Activated CD4-positive, alpha-beta T cell treated with anti-CD3 and anti-CD28 coated beads for 4 hours (primary cell): ENCODE results near the gene IGFBP3.

Experiments
- DNase-seq, 2 donors: peaks; one replicate each; pipeline ENCODE4 v3.0.0-alpha.2; 2020

The IGFBP3 gene

GRCh38 chr7:45890902-45891461, 30.1 kb downstream of the IGFBP3 start:
- DNase-seq, result no peak

DNA sequence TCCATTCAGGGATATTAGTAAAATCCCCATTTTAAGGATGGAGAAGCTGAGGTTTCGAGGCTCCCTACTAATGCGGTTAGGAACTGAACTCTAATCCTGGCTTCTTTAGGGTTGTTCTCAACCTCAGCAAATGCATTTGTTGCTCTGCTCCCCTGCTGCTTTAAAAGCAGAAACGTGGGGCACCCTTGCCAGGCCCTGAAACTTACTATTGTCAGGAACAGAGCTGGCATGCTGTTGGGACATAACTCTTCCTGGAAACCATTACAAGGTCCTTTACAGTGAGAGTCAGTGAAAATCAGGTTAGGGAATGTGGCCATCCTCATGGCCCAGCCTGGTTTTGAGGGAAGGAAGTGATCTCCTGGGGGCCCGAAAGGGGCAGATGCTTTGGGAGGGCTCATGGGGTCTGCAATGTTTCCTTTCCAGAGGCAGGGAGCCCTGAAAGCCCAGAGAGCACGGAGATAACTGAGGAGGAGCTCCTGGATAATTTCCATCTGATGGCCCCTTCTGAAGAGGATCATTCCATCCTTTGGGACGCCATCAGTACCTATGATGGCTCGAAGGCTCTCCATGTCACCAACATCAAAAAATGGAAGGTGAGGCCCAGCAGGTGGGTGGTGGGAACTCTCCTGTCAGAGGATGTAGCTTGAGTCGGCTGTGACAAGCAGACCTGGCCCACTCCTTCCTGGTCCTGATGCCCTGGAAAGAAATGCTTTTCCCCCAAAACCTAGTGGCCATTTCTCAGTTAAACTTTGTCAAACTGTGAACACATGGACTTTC, 30.8 kb downstream of the IGFBP3 start:
- DNase-seq, result no peak

- no peak for DNase-seq
These were observed 31.6 kb downstream of the IGFBP3 start for GRCh38 chr7:45889367-45890067.

- no peak for DNase-seq
These were observed 32.1 kb downstream of the IGFBP3 start for GRCh38 chr7:45888993-45889366.

DNA sequence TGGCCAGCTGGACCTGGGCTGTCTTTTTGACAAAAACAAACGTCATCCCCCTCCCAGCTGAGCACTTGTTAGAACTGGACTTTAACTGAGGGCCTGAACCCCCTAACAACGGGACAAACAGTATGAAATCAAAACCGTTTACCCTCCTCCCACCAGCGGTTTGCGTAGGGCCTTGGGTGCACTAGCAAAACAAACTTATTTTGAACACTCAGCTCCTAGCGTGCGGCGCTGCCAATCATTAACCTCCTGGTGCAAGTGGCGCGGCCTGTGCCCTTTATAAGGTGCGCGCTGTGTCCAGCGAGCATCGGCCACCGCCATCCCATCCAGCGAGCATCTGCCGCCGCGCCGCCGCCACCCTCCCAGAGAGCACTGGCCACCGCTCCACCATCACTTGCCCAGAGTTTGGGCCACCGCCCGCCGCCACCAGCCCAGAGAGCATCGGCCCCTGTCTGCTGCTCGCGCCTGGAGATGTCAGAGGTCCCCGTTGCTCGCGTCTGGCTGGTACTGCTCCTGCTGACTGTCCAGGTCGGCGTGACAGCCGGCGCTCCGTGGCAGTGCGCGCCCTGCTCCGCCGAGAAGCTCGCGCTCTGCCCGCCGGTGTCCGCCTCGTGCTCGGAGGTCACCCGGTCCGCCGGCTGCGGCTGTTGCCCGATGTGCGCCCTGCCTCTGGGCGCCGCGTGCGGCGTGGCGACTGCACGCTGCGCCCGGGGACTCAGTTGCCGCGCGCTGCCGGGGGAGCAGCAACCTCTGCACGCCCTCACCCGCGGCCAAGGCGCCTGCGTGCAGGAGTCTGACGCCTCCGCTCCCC, 32.7 kb downstream of the IGFBP3 start, which contains the start of gene IGFBP1:
Gene IGFBP1, plus strand, starts transcription at position 304 of the 808 bp plus-strand sequence. Its CDS starts 165 bp downstream, at position 469.
- DNase-seq, result no peak

DNA sequence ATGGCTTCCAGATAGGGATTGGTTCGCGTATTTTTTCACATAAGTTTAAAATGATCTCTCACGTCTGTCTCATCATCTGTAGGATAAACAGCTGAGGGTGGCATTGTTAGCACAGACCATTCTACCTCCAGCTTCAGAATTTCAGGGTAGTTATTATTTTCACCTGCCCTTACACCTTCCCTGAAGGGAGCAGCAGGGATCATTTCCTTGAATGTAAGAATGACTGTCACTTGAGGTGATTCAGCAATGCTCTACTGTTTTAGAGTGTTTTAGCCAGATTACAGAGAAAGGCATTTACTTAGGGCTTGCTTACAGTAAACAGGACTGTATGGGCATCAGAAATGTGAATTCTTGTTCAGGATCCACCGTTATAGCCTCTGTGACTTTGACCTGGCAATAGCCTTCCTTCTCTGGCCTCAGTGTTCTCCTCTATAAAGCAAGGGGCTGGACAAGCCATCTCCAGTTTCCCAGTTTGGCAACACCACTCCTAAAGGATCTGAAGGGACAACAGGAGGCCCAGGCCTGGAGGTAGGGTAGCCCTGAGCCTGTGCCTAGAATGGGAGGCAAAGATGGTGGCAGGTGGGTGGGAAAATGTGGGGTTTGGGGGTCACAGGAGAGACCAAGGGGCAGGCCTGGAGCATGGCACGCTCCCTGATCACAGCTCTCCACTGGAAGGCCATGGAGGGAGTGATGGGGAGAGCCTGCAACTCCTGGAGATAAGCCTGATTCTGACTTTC, 34.0 kb downstream of the IGFBP3 start:
- no peak for DNase-seq

DNA sequence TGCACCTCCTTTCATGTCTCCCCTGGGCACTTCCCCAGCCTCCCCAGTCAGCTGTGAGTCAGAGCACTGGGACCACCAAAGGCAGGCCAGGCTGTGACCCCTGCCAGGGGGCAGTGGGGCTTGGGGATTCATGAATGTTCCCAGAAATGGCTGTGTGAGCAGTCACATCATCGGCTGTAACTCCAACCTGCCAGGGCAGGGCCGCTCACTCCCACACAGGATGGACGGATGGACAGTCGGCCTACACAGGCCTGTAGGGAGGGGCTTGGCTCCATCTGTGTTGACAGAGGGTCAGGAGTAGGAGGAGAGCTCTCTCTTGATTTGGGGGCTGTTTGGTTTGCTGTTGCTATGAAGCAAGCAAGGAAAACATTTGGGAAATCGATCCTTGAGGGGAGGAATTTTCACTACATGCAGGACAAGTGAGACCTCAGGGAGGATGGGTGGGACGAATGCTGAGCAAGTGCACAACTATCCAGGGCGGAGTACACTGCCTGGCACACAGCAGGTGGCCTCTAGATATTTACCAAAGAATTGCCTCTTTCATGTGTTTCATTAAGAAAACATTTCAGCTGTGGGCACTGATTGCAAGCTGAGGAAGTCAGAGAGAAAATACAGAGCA, 35.7 kb downstream of the IGFBP3 start:
- no peak for DNase-seq

DNA sequence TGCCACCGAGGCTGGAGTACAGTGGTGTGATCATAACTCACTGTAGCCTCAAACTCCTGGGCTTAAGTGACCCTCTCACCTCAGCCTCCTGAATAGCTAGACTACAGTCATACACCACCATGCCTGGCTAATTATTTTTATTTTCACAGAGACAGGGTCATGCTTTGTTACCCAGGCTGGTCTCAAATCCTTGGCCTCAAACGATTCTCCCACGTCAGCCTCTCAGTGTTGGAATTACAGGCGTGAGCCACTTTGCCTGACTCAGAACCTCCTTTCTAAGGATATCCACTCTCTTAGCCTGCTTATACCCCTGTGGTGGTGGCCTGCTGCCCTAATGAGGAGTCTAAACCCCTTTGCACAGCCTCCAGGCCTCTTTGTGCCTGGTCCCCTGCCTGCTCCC, 36.9 kb downstream of the IGFBP3 start:
- DNase-seq, result no peak

DNA sequence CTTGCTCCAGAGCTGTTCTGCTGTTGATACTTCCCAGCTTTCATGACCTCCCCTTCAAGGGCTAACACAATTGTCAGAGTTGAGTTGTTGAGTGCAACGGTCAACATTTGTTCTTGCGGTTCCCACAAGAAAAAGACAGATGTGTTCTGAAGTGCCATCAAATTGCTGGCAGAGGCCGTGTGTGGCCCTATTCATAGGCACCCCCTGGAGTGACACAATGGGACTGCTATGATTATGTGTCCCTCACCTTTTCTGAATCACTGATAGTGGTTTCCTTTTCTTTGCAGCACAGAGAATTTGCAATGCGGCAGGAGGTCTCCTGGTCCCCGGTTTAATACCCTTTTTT, 38.6 kb downstream of the IGFBP3 start:
- DNase-seq, result no peak

GRCh38 chr7:45881759-45882464, 39.2 kb downstream of the IGFBP3 start:
- no peak for DNase-seq

DNA sequence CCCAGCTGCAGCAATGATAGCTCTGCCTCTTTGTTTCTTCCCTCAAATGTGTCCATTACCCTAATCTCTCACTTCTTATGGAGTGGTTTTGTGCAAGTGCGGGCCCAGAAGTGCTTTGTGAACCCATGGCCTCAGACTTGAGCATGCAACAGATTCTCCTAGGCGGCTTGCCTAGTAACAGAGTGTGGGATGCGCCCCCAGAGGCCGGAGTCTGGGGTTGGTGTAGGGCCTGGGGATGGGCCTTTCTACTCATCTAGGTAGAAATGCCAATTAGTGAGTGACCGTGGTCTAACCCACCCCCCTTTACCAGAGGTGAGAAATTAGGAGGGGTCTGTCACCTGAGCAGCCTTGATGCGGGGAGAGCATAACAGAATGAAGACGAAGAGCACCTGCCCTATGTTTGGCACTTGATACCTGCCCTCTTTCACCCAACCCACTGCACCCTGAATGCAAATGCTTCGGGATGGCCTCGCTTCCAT, 39.8 kb downstream of the IGFBP3 start:
- DNase-seq, result no peak

DNA sequence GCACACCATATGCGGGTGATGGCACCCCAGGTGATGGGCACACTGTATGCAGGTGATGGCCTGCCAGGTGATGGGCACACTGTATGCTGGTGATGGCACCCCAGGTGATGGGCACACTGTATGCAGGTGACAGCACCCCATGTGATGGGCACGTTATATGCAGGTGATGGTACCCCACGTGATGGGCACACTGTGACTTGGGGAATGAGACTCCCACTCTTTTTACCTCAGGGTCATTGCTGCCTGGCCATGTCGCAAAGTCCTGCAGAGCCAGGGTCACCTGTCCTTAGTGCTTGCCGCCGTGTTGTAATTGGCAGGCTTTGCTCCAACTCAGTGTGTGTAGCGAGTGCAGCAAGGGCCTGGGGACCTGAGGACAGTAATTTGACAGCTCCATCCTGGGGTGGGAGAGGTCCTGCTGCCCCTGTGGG, 40.6 kb downstream of the IGFBP3 start:
- DNase-seq, result no peak

DNA sequence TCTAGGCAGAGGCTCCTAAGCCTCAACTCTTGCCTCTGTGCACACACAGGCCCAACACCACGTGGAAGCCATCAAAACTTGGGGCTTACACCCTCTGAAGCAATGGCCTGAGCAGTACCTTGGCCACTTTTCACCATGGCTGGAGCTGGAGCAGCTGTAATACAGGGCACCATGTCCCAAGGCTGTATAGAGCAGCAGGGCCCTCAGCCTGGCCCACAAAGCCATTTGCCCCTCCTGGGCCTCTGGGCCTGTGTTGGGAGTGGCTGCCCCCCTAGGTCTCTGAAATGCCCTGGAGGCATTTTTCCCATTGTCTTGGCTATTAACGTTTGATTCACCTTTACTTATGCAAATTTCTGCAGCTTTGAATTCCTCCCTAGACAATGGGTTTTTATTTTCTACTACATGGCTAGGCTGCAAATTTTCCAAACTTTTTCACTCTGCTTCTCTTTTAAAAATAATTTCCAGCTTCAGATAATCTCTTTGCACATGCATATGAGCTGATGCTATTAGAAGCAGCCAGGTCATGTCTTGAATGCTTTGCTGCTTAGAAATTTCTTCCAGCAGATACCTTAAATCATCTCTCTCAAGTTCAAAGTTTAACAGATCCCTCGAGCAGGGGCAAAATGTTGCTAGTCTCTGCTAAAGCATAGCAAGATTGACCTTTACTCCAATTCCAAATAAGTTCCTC, 42.5 kb downstream of the IGFBP3 start:
- DNase-seq, result no peak

- DNase-seq, result no peak
These were observed 44.6 kb downstream of the IGFBP3 start for GRCh38 chr7:45876519-45876918.

- DNase-seq, result no peak
These were observed 46.5 kb downstream of the IGFBP3 start for GRCh38 chr7:45874408-45875131.

GRCh38 chr7:45873355-45873754, 47.7 kb downstream of the IGFBP3 start:
- no peak for DNase-seq

- DNase-seq, result no peak
These were observed 48.1 kb downstream of the IGFBP3 start, which contains the start of gene CCDC201 for GRCh38 chr7:45873035-45873354. Gene CCDC201, minus strand, starts transcription at chr7:45873082. Its CDS starts 75 bp downstream, at chr7:45873007.

DNA sequence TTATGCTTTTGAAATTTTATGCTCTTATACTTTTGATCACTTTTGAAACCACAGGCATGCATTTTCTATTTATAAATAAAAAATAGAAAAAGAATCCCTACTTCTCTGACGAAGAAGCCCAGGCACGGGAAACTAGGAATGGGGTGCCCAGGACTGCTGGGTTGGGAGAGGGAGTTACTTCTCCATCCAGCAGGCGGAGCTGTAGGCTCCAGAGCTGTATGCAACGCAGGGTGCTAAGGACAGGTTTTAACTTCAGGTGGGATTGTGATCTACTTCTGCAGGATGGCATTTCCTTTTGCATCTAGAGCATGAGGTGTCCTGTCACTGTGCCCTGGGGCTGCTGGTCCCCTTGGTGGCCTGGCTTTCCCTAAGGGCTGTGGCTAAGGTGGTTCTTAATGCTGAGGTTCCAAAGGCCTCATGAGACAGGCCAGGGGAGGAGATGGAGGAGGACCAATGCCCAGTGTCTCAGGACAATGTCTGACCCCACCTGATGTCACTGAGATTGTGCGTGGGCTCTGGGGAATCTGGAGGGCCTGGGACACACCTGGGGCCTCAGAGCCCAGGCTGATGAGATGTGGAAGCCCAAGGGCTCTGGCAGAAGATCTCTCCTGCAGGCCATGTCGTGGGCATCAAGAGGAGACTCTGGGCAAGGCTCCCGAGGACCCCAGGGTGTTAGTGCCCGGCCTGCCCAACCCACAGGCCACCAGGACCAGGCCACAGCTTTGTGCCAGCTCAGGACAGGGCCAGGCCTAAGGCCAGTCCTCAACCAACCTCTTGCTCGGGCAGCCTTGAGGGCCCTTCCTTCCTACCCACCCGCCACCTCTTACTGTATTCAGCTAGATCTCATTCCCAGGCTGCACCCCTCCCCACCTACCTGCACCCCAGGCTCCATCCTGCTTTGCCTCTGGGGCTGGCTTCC, 48.7 kb downstream of the IGFBP3 start:
- DNase-seq, result no peak

DNA sequence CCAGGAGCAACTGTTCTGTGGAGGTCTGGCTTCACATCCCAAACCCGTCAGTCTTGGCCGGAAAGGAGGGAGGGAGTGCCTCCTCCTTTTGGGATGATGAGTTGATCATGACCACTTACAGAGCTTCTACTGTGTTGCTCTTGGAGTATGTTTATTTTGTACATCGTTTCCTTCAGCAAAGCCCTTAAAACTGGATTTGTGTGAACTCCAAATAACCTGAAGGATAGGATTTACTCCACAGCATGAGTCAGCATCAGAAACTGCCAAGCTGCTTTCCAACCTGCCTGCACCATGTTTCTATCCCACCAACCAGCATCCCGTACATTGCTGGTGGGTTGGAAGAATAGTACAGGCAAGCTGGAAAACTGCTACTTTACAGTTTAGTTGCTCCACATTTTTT, 51.6 kb downstream of the IGFBP3 start:
- no peak for DNase-seq
